ENCODE results near the gene TNK2. TPM values are rescaled to one million over a fixed set of nuclear protein-coding genes. Genes with fewer than 3 reads are reported as not detected.
A peak's percentile ranks its signal among the peaks of the same experiment; 100 is the strongest.

The TNK2 gene
- total and polyA plus RNA-seq, 2 of the 13 experiments (the other 11 are each of a cell fraction or from before 2014, with no cell fraction given) = 4.6 to 5.8 TPM

- TF ChIP-seq, protein P1, sequence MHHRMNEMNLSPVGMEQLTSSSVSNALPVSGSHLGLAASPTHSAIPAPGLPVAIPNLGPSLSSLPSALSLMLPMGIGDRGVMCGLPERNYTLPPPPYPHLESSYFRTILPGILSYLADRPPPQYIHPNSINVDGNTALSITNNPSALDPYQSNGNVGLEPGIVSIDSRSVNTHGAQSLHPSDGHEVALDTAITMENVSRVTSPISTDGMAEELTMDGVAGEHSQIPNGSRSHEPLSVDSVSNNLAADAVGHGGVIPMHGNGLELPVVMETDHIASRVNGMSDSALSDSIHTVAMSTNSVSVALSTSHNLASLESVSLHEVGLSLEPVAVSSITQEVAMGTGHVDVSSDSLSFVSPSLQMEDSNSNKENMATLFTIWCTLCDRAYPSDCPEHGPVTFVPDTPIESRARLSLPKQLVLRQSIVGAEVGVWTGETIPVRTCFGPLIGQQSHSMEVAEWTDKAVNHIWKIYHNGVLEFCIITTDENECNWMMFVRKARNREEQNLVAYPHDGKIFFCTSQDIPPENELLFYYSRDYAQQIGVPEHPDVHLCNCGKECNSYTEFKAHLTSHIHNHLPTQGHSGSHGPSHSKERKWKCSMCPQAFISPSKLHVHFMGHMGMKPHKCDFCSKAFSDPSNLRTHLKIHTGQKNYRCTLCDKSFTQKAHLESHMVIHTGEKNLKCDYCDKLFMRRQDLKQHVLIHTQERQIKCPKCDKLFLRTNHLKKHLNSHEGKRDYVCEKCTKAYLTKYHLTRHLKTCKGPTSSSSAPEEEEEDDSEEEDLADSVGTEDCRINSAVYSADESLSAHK (CRISPR knock-in tag; IDR thresholded peaks at IDR 0.05; ENCODE audit: borderline replicate concordance) = no peak
- TF ChIP-seq AGO1 (IDR thresholded peaks at IDR 0.05; ENCODE audit: low read depth, low read length, poor library complexity, severe bottlenecking) = no peak
- TF ChIP-seq, protein P2, sequence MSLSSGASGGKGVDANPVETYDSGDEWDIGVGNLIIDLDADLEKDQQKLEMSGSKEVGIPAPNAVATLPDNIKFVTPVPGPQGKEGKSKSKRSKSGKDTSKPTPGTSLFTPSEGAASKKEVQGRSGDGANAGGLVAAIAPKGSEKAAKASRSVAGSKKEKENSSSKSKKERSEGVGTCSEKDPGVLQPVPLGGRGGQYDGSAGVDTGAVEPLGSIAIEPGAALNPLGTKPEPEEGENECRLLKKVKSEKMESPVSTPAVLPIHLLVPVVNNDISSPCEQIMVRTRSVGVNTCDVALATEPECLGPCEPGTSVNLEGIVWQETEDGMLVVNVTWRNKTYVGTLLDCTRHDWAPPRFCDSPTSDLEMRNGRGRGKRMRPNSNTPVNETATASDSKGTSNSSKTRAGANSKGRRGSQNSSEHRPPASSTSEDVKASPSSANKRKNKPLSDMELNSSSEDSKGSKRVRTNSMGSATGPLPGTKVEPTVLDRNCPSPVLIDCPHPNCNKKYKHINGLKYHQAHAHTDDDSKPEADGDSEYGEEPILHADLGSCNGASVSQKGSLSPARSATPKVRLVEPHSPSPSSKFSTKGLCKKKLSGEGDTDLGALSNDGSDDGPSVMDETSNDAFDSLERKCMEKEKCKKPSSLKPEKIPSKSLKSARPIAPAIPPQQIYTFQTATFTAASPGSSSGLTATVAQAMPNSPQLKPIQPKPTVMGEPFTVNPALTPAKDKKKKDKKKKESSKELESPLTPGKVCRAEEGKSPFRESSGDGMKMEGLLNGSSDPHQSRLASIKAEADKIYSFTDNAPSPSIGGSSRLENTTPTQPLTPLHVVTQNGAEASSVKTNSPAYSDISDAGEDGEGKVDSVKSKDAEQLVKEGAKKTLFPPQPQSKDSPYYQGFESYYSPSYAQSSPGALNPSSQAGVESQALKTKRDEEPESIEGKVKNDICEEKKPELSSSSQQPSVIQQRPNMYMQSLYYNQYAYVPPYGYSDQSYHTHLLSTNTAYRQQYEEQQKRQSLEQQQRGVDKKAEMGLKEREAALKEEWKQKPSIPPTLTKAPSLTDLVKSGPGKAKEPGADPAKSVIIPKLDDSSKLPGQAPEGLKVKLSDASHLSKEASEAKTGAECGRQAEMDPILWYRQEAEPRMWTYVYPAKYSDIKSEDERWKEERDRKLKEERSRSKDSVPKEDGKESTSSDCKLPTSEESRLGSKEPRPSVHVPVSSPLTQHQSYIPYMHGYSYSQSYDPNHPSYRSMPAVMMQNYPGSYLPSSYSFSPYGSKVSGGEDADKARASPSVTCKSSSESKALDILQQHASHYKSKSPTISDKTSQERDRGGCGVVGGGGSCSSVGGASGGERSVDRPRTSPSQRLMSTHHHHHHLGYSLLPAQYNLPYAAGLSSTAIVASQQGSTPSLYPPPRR (CRISPR knock-in tag; IDR thresholded peaks at IDR 0.05; ENCODE audit: borderline replicate concordance) = no peak
- no peak for TF ChIP-seq ZBTB37 (CRISPR knock-in tag; IDR thresholded peaks at IDR 0.05)
- TF ChIP-seq PTBP1 (IDR thresholded peaks at IDR 0.05; ENCODE audit: low read depth, low read length, poor library complexity, severe bottlenecking) = no peak
- no peak for TF ChIP-seq SP1 (IDR thresholded peaks at IDR 0.05)
- no peak for TF ChIP-seq SP1 (CRISPR knock-in tag; IDR thresholded peaks at IDR 0.05)
- TF ChIP-seq HES4 (CRISPR knock-in tag; IDR thresholded peaks at IDR 0.05; ENCODE audit: borderline replicate concordance) = no peak
- no peak for TF ChIP-seq PRMT3 (CRISPR knock-in tag; IDR thresholded peaks at IDR 0.05; ENCODE audit: borderline replicate concordance, low read depth)
- TF ChIP-seq ZNF136 (CRISPR knock-in tag; IDR thresholded peaks at IDR 0.05; ENCODE audit: low read depth) = no peak
- TF ChIP-seq SNAPC2 (CRISPR knock-in tag; IDR thresholded peaks at IDR 0.05) = no peak
- no peak for TF ChIP-seq SP5 (CRISPR knock-in tag; IDR thresholded peaks at IDR 0.05; ENCODE audit: borderline replicate concordance, low read depth)
- no peak for TF ChIP-seq ZNF382 (CRISPR knock-in tag; IDR thresholded peaks at IDR 0.05; ENCODE audit: borderline replicate concordance)
- TF ChIP-seq TBX2 (CRISPR knock-in tag; IDR thresholded peaks at IDR 0.05; ENCODE audit: borderline replicate concordance) = peak; percentile 47; the same call in 1 of the 2 replicates
- TF ChIP-seq ZNF605 (CRISPR knock-in tag; IDR thresholded peaks at IDR 0.05) = no peak
- TF ChIP-seq, protein P3, sequence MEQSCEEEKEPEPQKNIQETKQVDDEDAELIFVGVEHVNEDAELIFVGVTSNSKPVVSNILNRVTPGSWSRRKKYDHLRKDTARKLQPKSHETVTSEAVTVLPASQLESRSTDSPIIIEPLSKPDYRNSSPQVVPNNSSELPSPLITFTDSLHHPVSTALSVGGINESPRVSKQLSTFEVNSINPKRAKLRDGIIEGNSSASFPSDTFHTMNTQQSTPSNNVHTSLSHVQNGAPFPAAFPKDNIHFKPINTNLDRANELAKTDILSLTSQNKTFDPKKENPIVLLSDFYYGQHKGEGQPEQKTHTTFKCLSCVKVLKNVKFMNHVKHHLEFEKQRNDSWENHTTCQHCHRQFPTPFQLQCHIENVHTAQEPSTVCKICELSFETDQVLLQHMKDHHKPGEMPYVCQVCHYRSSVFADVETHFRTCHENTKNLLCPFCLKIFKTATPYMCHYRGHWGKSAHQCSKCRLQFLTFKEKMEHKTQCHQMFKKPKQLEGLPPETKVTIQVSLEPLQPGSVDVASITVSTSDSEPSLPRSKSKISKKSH (CRISPR knock-in tag; IDR thresholded peaks at IDR 0.05; ENCODE audit: borderline replicate concordance) = no peak
- TF ChIP-seq ZFP82 (CRISPR knock-in tag; IDR thresholded peaks at IDR 0.05; ENCODE audit: borderline replicate concordance) = no peak
- no peak for TF ChIP-seq MXD4 (CRISPR knock-in tag; IDR thresholded peaks at IDR 0.05)
- TF ChIP-seq REL (CRISPR knock-in tag; conservative IDR thresholded peaks at IDR 0.05) = no peak
- no peak for TF ChIP-seq KLF12 (CRISPR knock-in tag; IDR thresholded peaks at IDR 0.05; ENCODE audit: borderline replicate concordance)
Observed at GRCh38 chr3:195895861-195896360, 12.4 kb downstream of the TNK2 start (continued).
